HCT116 (cell line): ENCODE measurements around the gene FAM81A. TPM values are rescaled to one million over a fixed set of nuclear protein-coding genes. Genes with fewer than 3 reads are reported as not detected.

Source experiments
- ATAC-seq: fragments of 200-7000 bp; cut with Tn5 transposase; 2 replicates; pipeline ENCODE4 v1.9.1; 2020; ENCODE audit warnings: mild to moderate bottlenecking, moderate library complexity
- BruUV-seq: library from RNA; stranded (reverse); fragments of 400-500 nt; replicated peaks from 2 replicates; lab custom pipeline; 2021; lab: Mats Ljungman, UMichigan
- CTCF ChIA-PET: fragments of 300-600 bp; sonication (Branson Sonifier 250); formaldehyde crosslinking; loops from one replicate; lab custom pipeline; 2021; ENCODE audit warnings: antibody characterized with exemption; lab: Charles Lee
- POLR2A ChIA-PET: fragments of 300-600, 350-600 bp; sonication (Branson Sonifier 250); formaldehyde crosslinking; loops from one replicate; lab custom pipeline; 2021; ENCODE audit warnings: antibody characterized with exemption; lab: Charles Lee
- RAD21 ChIA-PET, 2 experiments: fragments of 300-600 bp; sonication (Branson Sonifier 250); formaldehyde crosslinking; loops; one replicate each; lab custom pipeline; 2023; ENCODE audit warnings: low total read pairs in 2 of 2; ENCODE audit not compliant: uncharacterized antibody in 2 of 2, unreplicated experiment in 2 of 2, low non-redundant PET in 1 of 2; lab: Charles Lee
- DNase-seq: peaks from one replicate; pipeline ENCODE4 v3.0.0-alpha.2; 2010; ENCODE audit warnings: low read depth, low spot score
- H2AFZ ChIP-seq: fragments of 200-600 bp; shearing (Covaris generic), sonication (generic); 2 replicates; pipeline ENCODE4 v1.6.1; 2017; ENCODE audit warnings: low read depth, mixed run types, mixed read lengths, antibody characterized with exemption, low read length; ENCODE audit not compliant: poor library complexity, severe bottlenecking
- H3K27ac ChIP-seq: 2 replicates; pipeline ENCODE4 v1.5.1; 2012; ENCODE audit warnings: low read depth, low read length
- H3K27me3 ChIP-seq: fragments of 200-600 bp; sonication (generic); 2 replicates; pipeline ENCODE4 v1.6.1; 2016; ENCODE audit warnings: mixed run types, low read length, mixed read lengths; ENCODE audit not compliant: insufficient read depth
- H3K36me3 ChIP-seq, 2 experiments: fragments of 200-500 bp in 1 of 2; fragments of 200-600 bp in 1 of 2; sonication (Bioruptor generic) in 1 of 2; sonication (generic) in 1 of 2; 2 replicates each; pipeline versions ENCODE4 v1.5.1 to v1.6.1; 2014 to 2016; ENCODE audit warnings: low read length in 2 of 2, inconsistent platforms in 1 of 2, mixed read lengths in 1 of 2, mixed run types in 1 of 2; ENCODE audit not compliant: insufficient read depth in 2 of 2, control insufficient read depth in 1 of 2
- H3K4me1 ChIP-seq, 2 experiments: fragments of 200-600 bp in 1 of 2; sonication (generic) in 1 of 2; 2 replicates each; pipeline versions ENCODE4 v1.5.1 to v1.6.1; 2012 to 2017; ENCODE audit warnings: low read length in 2 of 2, inconsistent platforms in 1 of 2, mild to moderate bottlenecking in 1 of 2, mixed read lengths in 1 of 2, mixed run types in 1 of 2, moderate library complexity in 1 of 2; ENCODE audit not compliant: insufficient read depth in 2 of 2, control insufficient read depth in 1 of 2
- H3K4me2 ChIP-seq: fragments of 200-600 bp; sonication (generic); 2 replicates; pipeline ENCODE4 v1.6.1; 2017; ENCODE audit warnings: mixed run types, low read length, mixed read lengths
- H3K4me3 ChIP-seq, 2 experiments: fragments of 200-600 bp in 1 of 2; sonication (generic) in 1 of 2; replicated peaks in 1 of 2; 2 replicates each; pipeline ENCODE4 v1.5.1; 2011 to 2016; ENCODE audit warnings: low read length in 2 of 2, control low read depth in 1 of 2, low read depth in 1 of 2, mild to moderate bottlenecking in 1 of 2, mixed read lengths in 1 of 2, mixed run types in 1 of 2
- H3K79me2 ChIP-seq: fragments of 200-600 bp; sonication (generic); 2 replicates; pipeline ENCODE4 v1.6.1; 2017; ENCODE audit warnings: mild to moderate bottlenecking, mixed run types, low read length, moderate library complexity, mixed read lengths; ENCODE audit not compliant: insufficient read depth
- H3K9ac ChIP-seq: fragments of 200-600 bp; sonication (generic); 2 replicates; pipeline ENCODE4 v1.6.1; 2016; ENCODE audit warnings: low read length, mixed read lengths
- H3K9me2 ChIP-seq: fragments of 200-600 bp; sonication (generic), shearing (Covaris generic); 2 replicates; pipeline ENCODE4 v1.6.1; 2017; ENCODE audit warnings: mixed run types, mild to moderate bottlenecking, moderate library complexity; ENCODE audit not compliant: insufficient read depth
- H3K9me3 ChIP-seq, 2 experiments: fragments of 200-500 bp in 1 of 2; fragments of 200-600 bp in 1 of 2; sonication (Bioruptor generic) in 1 of 2; sonication (generic) in 1 of 2; 2 replicates each; pipeline ENCODE4 v1.6.1; 2014 to 2017; ENCODE audit warnings: low read length in 2 of 2, mixed read lengths in 2 of 2, inconsistent platforms in 1 of 2, low read depth in 1 of 2, mild to moderate bottlenecking in 1 of 2, mixed run types in 1 of 2, moderate library complexity in 1 of 2; ENCODE audit not compliant: control insufficient read depth in 1 of 2, insufficient read depth in 1 of 2
- H4K20me1 ChIP-seq: fragments of 200-600 bp; sonication (generic), shearing (Covaris generic); 2 replicates; pipeline ENCODE4 v1.6.1; 2017; ENCODE audit warnings: mixed run types, mild to moderate bottlenecking, moderate library complexity; ENCODE audit not compliant: insufficient read depth
- CEBPB ChIP-seq: IDR thresholded peaks from 2 replicates; pipeline ENCODE4 v1.6.1; 2012; ENCODE audit warnings: low read depth
- EZH2phosphoT487 ChIP-seq: fragments of 200-600 bp; IDR thresholded peaks from 2 replicates; pipeline ENCODE4 v1.6.1; 2018; ENCODE audit warnings: antibody characterized with exemption, borderline replicate concordance
- FOSL1 ChIP-seq: IDR thresholded peaks from 2 replicates; pipeline ENCODE4 v1.6.1; 2012; ENCODE audit warnings: low read depth
- JUND ChIP-seq: IDR thresholded peaks from 2 replicates; pipeline ENCODE4 v1.6.1; 2012
- POLR2A ChIP-seq: IDR thresholded peaks from 2 replicates; pipeline ENCODE4 v1.7.0; 2011; ENCODE audit warnings: borderline replicate concordance; ENCODE audit not compliant: insufficient read depth, insufficient read length; ENCODE audit errors: extremely low read depth
- ZNF274 ChIP-seq: fragments of 200-500 bp; sonication (Bioruptor generic); IDR thresholded peaks from 2 replicates; pipeline ENCODE4 v1.6.1; 2014; ENCODE audit warnings: mild to moderate bottlenecking, low read depth, low read length, inconsistent platforms
- intact Hi-C: fragments of 100-400 bp; cut with micrococcal nuclease; formaldehyde crosslinking; loops from 2 replicates; pipeline ENCODE4 v1.10.0; 2022
- total RNA-seq: library from RNA; stranded (reverse); gene quantifications from one replicate; pipeline ENCODE4 v1.2.1, GENCODE V29; 2021; ENCODE audit not compliant: unreplicated experiment
- TF ChIP-seq, protein P1 (sequence below): IDR thresholded peaks from 2 replicates; pipeline ENCODE4 v1.6.1; 2011; ENCODE audit warnings: mild to moderate bottlenecking, low read length, moderate library complexity; ENCODE audit not compliant: insufficient replicate concordance; ENCODE audit errors: extremely low read depth
- TF ChIP-seq, protein P2 (sequence below): IDR thresholded peaks from 2 replicates; pipeline ENCODE4 v1.6.1; 2012

The FAM81A gene
- total RNA-seq, 1 experiment from 2014 or later, result 6.6 TPM

DNA sequence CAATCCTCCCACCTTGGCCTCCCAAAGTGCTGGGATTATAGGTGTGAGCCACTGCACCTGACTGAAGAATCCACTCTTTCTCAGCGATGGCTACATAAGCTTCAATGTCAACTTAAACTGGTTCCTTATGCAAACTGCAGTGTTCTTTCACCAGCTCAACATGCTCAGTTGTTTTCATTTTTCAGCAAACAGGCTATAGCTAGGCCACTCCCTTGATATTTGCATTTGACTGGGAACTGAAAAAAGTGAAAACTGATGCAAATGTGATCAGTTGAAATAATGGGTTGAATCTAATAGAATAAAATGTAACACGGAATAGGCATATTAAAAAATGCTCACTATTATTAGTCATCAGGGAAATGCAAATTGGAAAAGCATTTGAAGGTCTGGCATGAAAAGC lies 99.4 kb downstream of the FAM81A start:
- ChIA-PET POLR2A (no interaction called here), CTCF (interaction anchor here (2.2 kb wide), 1 partner anchor 96 kb away, joined by 6 read pairs; no protein-coding TSS in a partner anchor), RAD21 (interaction anchor here in 1 of 2 experiments (1.2 kb wide), 1 partner anchor 36 kb away, joined by 3 read pairs; no protein-coding TSS in a partner anchor)
- Histone ChIP-seq H3K4me1 (peaks cover 9 to 14% of the 10 kb centered on the region in 2 experiments; a peak in 3 of 4 replicates), H3K9me2 (no peaks in the 10 kb centered on the region), H3K4me3 (no peak overlapping the region), H3K27me3 (no peaks in the 10 kb centered on the region), H2AFZ (no peak overlapping the region), H3K27ac (no peak overlapping the region), H3K36me3 (no peaks in the 10 kb centered on the region), H3K4me2 (no peak overlapping the region), H3K9me3 (no peaks in the 10 kb centered on the region), H4K20me1 (no peaks in the 10 kb centered on the region), H3K79me2 (no peaks in the 10 kb centered on the region), H3K9ac (no peak overlapping the region)
- intact Hi-C loops, result no loop called here
- TF ChIP-seq ZNF274, result no peak
- no peak for TF ChIP-seq FOSL1
- TF ChIP-seq POLR2A, result no peak
- TF ChIP-seq, protein P1, sequence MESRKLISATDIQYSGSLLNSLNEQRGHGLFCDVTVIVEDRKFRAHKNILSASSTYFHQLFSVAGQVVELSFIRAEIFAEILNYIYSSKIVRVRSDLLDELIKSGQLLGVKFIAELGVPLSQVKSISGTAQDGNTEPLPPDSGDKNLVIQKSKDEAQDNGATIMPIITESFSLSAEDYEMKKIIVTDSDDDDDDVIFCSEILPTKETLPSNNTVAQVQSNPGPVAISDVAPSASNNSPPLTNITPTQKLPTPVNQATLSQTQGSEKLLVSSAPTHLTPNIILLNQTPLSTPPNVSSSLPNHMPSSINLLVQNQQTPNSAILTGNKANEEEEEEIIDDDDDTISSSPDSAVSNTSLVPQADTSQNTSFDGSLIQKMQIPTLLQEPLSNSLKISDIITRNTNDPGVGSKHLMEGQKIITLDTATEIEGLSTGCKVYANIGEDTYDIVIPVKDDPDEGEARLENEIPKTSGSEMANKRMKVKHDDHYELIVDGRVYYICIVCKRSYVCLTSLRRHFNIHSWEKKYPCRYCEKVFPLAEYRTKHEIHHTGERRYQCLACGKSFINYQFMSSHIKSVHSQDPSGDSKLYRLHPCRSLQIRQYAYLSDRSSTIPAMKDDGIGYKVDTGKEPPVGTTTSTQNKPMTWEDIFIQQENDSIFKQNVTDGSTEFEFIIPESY, result no peak
- no peak for TF ChIP-seq EZH2phosphoT487
- DNase-seq, result no peak
- BruUV-seq, result no TSS peak
- no peak for ATAC-seq

DNA sequence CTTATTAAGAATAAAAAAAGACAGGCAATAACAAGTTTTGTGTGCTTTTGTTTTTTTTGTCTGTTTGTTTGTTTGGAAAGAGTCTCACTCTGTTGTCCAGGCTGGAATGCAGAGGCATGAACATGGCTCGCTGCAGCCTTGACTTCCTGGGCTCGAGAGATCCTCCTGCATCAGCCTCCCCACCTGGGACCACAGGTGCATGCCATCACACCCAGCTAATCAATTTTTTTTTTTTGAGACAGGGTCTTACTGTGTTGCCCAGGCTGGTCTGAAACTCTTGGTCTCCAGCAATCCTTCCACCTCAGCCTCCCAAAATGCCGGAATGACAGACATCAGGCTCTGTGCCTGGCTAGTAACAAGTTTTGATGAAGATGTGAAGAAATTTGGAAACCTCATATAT lies 100.5 kb downstream of the FAM81A start:
- no peak overlapping the region for H3K27ac ChIP-seq
- no peak overlapping the region for H3K4me3 ChIP-seq
- RAD21 ChIA-PET, result no interaction called here
- TF ChIP-seq, protein P2, sequence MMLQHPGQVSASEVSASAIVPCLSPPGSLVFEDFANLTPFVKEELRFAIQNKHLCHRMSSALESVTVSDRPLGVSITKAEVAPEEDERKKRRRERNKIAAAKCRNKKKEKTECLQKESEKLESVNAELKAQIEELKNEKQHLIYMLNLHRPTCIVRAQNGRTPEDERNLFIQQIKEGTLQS, result no peak
- no peak for TF ChIP-seq JUND
- no peak for TF ChIP-seq CEBPB
- TF ChIP-seq, all 23 proteins: peak for 0
- peaks cover 3 to 11% of the 10 kb centered on the region in 2 experiments; a peak in 3 of 4 replicates for H3K4me1 ChIP-seq
- no peaks in the 10 kb centered on the region for H3K27me3 ChIP-seq
- no peaks in the 10 kb centered on the region for H3K9me2 ChIP-seq
- H2AFZ ChIP-seq, result no peak overlapping the region
- no peak overlapping the region for H3K9ac ChIP-seq
- ChIA-PET POLR2A (no interaction called here), CTCF (interaction anchor here (0.9 kb wide), 1 partner anchor 9 kb away, joined by 3 read pairs; no protein-coding TSS in a partner anchor)
- H3K4me2 ChIP-seq, result no peak overlapping the region
- no peaks in the 10 kb centered on the region for H4K20me1 ChIP-seq
- no TSS peak for BruUV-seq
- intact Hi-C loops, result no loop called here
- H3K36me3 ChIP-seq, result no peaks in the 10 kb centered on the region
- no peaks in the 10 kb centered on the region for H3K79me2 ChIP-seq
- no peaks in the 10 kb centered on the region for H3K9me3 ChIP-seq
- ATAC-seq, result no peak
- DNase-seq, result no peak
